HEK293 (cell line): ENCODE data around the gene KRT80.

Experiments used
- CTCF ChIA-PET: fragments of 350-600 bp; formaldehyde crosslinking; extraction: SDS; loops from one replicate; lab custom pipeline; 2021; ENCODE audit warnings: antibody characterized with exemption; lab: Yijun Ruan, JAX
- POLR2A ChIA-PET: fragments of 300-600 bp; formaldehyde crosslinking; extraction: SDS; loops from one replicate; lab custom pipeline; 2020; ENCODE audit warnings: antibody characterized with exemption, inconsistent platforms; lab: Yijun Ruan, JAX
- H3K27ac ChIP-seq: fragments of 200-500 bp; sonication (Bioruptor generic); 2 replicates; pipeline ENCODE4 v1.5.1; 2014; ENCODE audit warnings: low read depth, low read length, control low read depth, inconsistent platforms; ENCODE audit errors: extremely low read depth
- H3K36me3 ChIP-seq, 2 experiments: fragments of 200-500 bp in 1 of 2; sonication (Bioruptor generic) in 1 of 2; 1 replicate in 1 of 2; 2 replicates in 1 of 2; pipeline ENCODE4 v1.5.1; 2014 to 2017; ENCODE audit warnings: inconsistent platforms in 2 of 2, low read length in 2 of 2; ENCODE audit not compliant: control insufficient read depth in 2 of 2, insufficient read depth in 1 of 2
- H3K4me1 ChIP-seq: fragments of 200-500 bp; sonication (Bioruptor generic); 2 replicates; pipeline ENCODE4 v1.5.1; 2014; ENCODE audit warnings: mild to moderate bottlenecking, low read length, inconsistent platforms; ENCODE audit not compliant: control insufficient read depth, insufficient read depth
- H3K4me3 ChIP-seq: 2 replicates; pipeline ENCODE4 v1.5.1; 2011; ENCODE audit warnings: low read depth, mild to moderate bottlenecking, control low read depth, low read length, moderate library complexity
- H3K9me3 ChIP-seq: fragments of 200-500 bp; sonication (Bioruptor generic); 2 replicates; pipeline ENCODE4 v1.5.1; 2014; ENCODE audit warnings: low read depth, low read length, inconsistent platforms; ENCODE audit not compliant: control insufficient read depth, insufficient read depth
- EGR2 ChIP-seq: fragments of 450-650 bp; formaldehyde crosslinking; IDR thresholded peaks from 2 replicates; pipeline ENCODE4 v1.5.1; 2016; ENCODE audit warnings: low read depth, missing biosample characterization, missing genetic modification characterization
- GLI2 ChIP-seq: fragments of 450-650 bp; formaldehyde crosslinking; IDR thresholded peaks from 2 replicates; pipeline ENCODE4; 2017; ENCODE audit warnings: missing biosample characterization, missing genetic modification characterization, low read depth, borderline replicate concordance
- KLF10 ChIP-seq: fragments of 450-650 bp; IDR thresholded peaks from 2 replicates; pipeline ENCODE4 v1.5.1; 2018; ENCODE audit warnings: missing biosample characterization, mild to moderate bottlenecking, missing genetic modification characterization
- ZBTB48 ChIP-seq: fragments of 450-650 bp; formaldehyde crosslinking; IDR thresholded peaks from 2 replicates; pipeline ENCODE4 v1.5.1; 2016; ENCODE audit warnings: missing biosample characterization, missing genetic modification characterization
- ZFHX2 ChIP-seq: fragments of 450-650 bp; formaldehyde crosslinking; conservative IDR thresholded peaks from 2 replicates; pipeline ENCODE4 v1.5.1; 2016; ENCODE audit warnings: missing biosample characterization, missing genetic modification characterization
- ZIC2 ChIP-seq: fragments of 450-650 bp; formaldehyde crosslinking; IDR thresholded peaks from 2 replicates; pipeline ENCODE4 v1.5.1; 2016; ENCODE audit warnings: missing biosample characterization, missing genetic modification characterization
- ZNF133 ChIP-seq: fragments of 450-650 bp; formaldehyde crosslinking; IDR thresholded peaks from 2 replicates; pipeline ENCODE4 v1.5.1; 2016; ENCODE audit warnings: missing biosample characterization, missing genetic modification characterization
- ZNF658 ChIP-seq: fragments of 450-650 bp; formaldehyde crosslinking; IDR thresholded peaks from 2 replicates; pipeline ENCODE4; 2016; ENCODE audit warnings: missing biosample characterization, missing genetic modification characterization
- ZNF776 ChIP-seq: fragments of 450-650 bp; formaldehyde crosslinking; IDR thresholded peaks from 2 replicates; pipeline ENCODE4 v1.5.0; 2017; ENCODE audit warnings: missing biosample characterization, missing genetic modification characterization, borderline replicate concordance
- TF ChIP-seq, protein P1 (sequence below): fragments of 450-650 bp; formaldehyde crosslinking; IDR thresholded peaks from 2 replicates; pipeline ENCODE4 v1.5.1; 2016; ENCODE audit warnings: missing biosample characterization, missing genetic modification characterization
- TF ChIP-seq, protein P2 (sequence below): fragments of 450-650 bp; formaldehyde crosslinking; optimal IDR thresholded peaks from 2 replicates; pipeline ENCODE3; 2016; ENCODE audit warnings: missing biosample characterization, mild to moderate bottlenecking, missing genetic modification characterization
- TF ChIP-seq, protein P3 (sequence below): fragments of 450-650 bp; formaldehyde crosslinking; IDR thresholded peaks from 2 replicates; pipeline ENCODE4 v1.5.1; 2016; ENCODE audit warnings: missing biosample characterization, missing genetic modification characterization, borderline replicate concordance

The KRT80 gene

DNA sequence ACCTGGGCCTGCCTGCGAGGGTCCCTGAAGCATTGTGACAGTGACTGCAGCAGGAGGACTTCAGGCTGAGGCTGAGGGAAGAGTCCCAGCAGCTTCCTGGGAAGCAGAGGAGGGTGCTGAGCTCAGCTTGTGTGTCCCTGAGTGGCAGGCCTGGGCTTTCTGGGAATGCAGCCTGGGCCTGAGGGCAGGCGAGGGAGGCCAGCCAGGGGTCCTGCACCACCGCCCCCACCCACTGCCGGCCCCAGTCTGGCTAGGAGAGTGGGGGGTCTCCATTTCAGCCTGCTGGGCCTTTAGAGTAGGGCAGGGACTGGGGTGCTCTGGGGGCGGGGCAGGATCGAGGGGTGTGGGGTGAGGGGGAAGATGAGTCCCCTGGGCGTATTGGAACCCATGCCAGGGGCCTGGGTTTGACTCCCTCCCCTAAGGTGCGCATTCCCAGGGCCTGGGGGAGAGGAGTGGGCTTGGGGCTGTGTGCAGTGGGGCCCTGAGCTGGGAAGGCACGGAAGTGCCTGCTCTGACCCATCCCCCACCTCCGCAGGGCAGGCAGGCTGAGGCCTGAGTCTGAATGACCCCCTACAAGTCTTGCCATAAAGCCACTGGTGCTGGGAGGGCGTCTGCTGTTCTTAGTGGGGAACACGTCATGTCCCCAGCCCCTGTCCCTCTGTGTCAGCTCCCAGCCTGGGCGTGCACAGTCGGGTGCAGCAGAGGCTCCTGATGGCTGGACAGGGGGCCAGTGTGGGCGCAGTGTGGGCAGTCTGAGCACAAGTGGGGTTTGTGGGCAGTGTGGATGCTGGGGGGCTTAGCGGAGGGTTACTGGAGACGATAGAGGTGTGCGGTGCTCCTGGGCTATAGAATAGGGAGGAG, 46.4 kb downstream of the KRT80 start:
- H3K36me3 ChIP-seq: no peaks in the 10 kb centered on the region

DNA sequence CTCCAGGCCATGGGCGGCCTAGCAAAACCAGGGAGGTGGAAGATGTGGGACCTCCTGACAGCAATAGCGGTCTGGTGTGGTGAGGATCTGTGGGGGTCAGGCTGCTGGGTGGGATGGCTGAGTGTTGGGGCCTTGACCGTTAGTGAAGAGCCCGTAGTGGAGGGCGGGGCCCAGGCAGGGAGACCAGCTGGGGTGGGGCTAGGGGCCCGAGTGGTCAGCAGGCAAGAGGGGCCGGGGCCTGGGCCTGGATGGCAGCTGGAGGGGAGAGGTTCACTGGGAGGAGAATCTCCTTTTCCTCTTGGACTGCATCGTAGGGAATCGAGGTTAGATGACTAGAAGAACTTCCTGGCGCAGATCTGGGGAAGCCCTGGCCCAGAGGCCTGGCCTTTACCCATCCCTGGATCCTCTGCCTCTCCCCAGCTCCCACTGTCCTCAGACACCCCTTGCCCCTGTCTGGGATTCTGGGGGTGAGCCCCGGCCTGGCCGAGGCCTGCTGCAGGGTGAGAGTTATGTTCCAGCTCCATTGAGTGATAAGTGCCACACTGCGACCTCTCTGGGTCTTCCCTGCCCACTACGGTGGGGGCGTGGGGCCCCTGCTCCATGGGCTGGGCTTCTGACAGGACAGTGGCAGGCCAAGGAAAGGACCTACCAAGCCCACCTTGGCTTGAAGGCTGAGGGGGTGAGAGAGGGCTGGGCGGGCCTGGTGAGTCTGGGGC, 47.1 kb downstream of the KRT80 start:
- TF ChIP-seq ZNF776 (tag by site-specific recombination): no peak
- TF ChIP-seq, protein P1, sequence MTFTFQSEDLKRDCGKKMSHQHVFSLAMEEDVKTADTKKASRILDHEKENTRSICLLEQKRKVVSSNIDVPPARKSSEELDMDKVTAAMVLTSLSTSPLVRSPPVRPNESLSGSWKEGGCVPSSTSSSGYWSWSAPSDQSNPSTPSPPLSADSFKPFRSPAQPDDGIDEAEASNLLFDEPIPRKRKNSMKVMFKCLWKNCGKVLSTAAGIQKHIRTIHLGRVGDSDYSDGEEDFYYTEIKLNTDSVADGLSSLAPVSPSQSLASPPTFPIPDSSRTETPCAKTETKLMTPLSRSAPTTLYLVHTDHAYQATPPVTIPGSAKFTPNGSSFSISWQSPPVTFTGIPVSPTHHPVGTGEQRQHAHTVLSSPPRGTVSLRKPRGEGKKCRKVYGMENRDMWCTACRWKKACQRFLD (tag by site-specific recombination): no peak
- TF ChIP-seq ZNF133 (tag by site-specific recombination): no peak
- TF ChIP-seq, protein P2, sequence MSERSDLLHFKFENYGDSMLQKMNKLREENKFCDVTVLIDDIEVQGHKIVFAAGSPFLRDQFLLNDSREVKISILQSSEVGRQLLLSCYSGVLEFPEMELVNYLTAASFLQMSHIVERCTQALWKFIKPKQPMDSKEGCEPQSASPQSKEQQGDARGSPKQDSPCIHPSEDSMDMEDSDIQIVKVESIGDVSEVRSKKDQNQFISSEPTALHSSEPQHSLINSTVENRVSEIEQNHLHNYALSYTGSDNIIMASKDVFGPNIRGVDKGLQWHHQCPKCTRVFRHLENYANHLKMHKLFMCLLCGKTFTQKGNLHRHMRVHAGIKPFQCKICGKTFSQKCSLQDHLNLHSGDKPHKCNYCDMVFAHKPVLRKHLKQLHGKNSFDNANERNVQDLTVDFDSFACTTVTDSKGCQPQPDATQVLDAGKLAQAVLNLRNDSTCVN (tag by site-specific recombination): no peak
- TF ChIP-seq ZNF658 (tag by site-specific recombination): no peak
- TF ChIP-seq, protein P3, sequence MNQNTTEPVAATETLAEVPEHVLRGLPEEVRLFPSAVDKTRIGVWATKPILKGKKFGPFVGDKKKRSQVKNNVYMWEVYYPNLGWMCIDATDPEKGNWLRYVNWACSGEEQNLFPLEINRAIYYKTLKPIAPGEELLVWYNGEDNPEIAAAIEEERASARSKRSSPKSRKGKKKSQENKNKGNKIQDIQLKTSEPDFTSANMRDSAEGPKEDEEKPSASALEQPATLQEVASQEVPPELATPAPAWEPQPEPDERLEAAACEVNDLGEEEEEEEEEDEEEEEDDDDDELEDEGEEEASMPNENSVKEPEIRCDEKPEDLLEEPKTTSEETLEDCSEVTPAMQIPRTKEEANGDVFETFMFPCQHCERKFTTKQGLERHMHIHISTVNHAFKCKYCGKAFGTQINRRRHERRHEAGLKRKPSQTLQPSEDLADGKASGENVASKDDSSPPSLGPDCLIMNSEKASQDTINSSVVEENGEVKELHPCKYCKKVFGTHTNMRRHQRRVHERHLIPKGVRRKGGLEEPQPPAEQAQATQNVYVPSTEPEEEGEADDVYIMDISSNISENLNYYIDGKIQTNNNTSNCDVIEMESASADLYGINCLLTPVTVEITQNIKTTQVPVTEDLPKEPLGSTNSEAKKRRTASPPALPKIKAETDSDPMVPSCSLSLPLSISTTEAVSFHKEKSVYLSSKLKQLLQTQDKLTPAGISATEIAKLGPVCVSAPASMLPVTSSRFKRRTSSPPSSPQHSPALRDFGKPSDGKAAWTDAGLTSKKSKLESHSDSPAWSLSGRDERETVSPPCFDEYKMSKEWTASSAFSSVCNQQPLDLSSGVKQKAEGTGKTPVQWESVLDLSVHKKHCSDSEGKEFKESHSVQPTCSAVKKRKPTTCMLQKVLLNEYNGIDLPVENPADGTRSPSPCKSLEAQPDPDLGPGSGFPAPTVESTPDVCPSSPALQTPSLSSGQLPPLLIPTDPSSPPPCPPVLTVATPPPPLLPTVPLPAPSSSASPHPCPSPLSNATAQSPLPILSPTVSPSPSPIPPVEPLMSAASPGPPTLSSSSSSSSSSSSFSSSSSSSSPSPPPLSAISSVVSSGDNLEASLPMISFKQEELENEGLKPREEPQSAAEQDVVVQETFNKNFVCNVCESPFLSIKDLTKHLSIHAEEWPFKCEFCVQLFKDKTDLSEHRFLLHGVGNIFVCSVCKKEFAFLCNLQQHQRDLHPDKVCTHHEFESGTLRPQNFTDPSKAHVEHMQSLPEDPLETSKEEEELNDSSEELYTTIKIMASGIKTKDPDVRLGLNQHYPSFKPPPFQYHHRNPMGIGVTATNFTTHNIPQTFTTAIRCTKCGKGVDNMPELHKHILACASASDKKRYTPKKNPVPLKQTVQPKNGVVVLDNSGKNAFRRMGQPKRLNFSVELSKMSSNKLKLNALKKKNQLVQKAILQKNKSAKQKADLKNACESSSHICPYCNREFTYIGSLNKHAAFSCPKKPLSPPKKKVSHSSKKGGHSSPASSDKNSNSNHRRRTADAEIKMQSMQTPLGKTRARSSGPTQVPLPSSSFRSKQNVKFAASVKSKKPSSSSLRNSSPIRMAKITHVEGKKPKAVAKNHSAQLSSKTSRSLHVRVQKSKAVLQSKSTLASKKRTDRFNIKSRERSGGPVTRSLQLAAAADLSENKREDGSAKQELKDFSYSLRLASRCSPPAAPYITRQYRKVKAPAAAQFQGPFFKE (tag by site-specific recombination): no peak
- CTCF ChIA-PET: interaction anchor here (0.5 to 5.8 kb wide), 22 partner anchors 9 to 848 kb away, joined by 3 to 88 read pairs (median 4); no protein-coding TSS in a partner anchor
- no peaks in the 10 kb centered on the region for H3K36me3 ChIP-seq
- H3K27ac ChIP-seq: no peak overlapping the region
- POLR2A ChIA-PET: interaction anchor here (0.6 kb wide), 1 partner anchor 489 kb away, joined by 3 read pairs; no protein-coding TSS in a partner anchor
- H3K4me3 ChIP-seq: no peak overlapping the region
- no peaks in the 10 kb centered on the region for H3K9me3 ChIP-seq
- H3K4me1 ChIP-seq: no peaks in the 10 kb centered on the region; the same call in 1 of the 2 replicates

More for the DNA sequence above, 46.4 kb downstream of the KRT80 start:
- TF ChIP-seq GLI2 (tag by site-specific recombination) (no peak), ZBTB48 (tag by site-specific recombination) (no peak), KLF10 (tag by site-specific recombination) (no peak), EGR2 (tag by site-specific recombination) (0 out of 2 replicates have a peak, but pooled peaks have one; percentile 10), ZFHX2 (tag by site-specific recombination) (0 out of 2 replicates have a peak, but pooled peaks have one; percentile 37), ZIC2 (tag by site-specific recombination) (0 out of 2 replicates have a peak, but pooled peaks have one; percentile 42)
- H3K4me3 ChIP-seq: no peak overlapping the region
- no peaks in the 10 kb centered on the region for H3K9me3 ChIP-seq
- ChIA-PET CTCF (interaction anchor here (0.6 to 5.8 kb wide), 11 partner anchors 10 to 735 kb away, joined by 3 to 88 read pairs (median 4); no protein-coding TSS in a partner anchor), POLR2A (interaction anchor here (2.0 kb wide), 1 partner anchor 734 kb away, joined by 5 read pairs; no protein-coding TSS in a partner anchor)
- no peak overlapping the region for H3K27ac ChIP-seq
- no peaks in the 10 kb centered on the region; the same call in 1 of the 2 replicates for H3K4me1 ChIP-seq
